NCI-H2171 treated with DMSO at 0.1 percent for 48 hours (cell line): ENCODE measurements around the gene MSRB1.
"Not testable (repeated sequence)": the region's sequence is repeated elsewhere in the genome, so short reads cannot be mapped to it uniquely, and the experiment has no call there.

Source experiments
- DNase-seq: peaks from one replicate; lab custom pipeline; 2025; lab: John Stamatoyannopoulos, UW

Gene MSRB1

GRCh38 chr16:1938910-1939309, 4.1 kb downstream of the MSRB1 start:
- DNase-seq = no peak

GRCh38 chr16:1938316-1938715, 4.7 kb downstream of the MSRB1 start:
- no peak for DNase-seq

GRCh38 chr16:1936945-1937479, 6.0 kb downstream of the MSRB1 start:
- no peak for DNase-seq

- no peak for DNase-seq
Measured at GRCh38 chr16:1933097-1933661, 9.8 kb downstream of the MSRB1 start.

- peak; percentile 39 for DNase-seq
Measured at GRCh38 chr16:1932050-1933028, 10.7 kb downstream of the MSRB1 start.

GRCh38 chr16:1930338-1930720, 12.7 kb downstream of the MSRB1 start:
- DNase-seq = no peak

GRCh38 chr16:1929578-1930337, 13.2 kb downstream of the MSRB1 start:
- peak; percentile 67 for DNase-seq

- peak; percentile 70 for DNase-seq
Measured at GRCh38 chr16:1929105-1929504, 13.9 kb downstream of the MSRB1 start.

- DNase-seq = no peak
Measured at GRCh38 chr16:1926271-1926670, 16.7 kb downstream of the MSRB1 start.

GRCh38 chr16:1924095-1924494, 18.9 kb downstream of the MSRB1 start:
- no peak for DNase-seq

GRCh38 chr16:1923299-1924034, 19.5 kb downstream of the MSRB1 start:
- peak; percentile 93 for DNase-seq

GRCh38 chr16:1922357-1922756, 20.6 kb downstream of the MSRB1 start:
- no peak for DNase-seq

GRCh38 chr16:1920727-1921171, 22.2 kb downstream of the MSRB1 start:
- DNase-seq = no peak

GRCh38 chr16:1920122-1920521, 22.9 kb downstream of the MSRB1 start:
- DNase-seq = not testable (repeated sequence)

- DNase-seq = no peak
Measured at GRCh38 chr16:1919327-1919998, 23.5 kb downstream of the MSRB1 start.

- no peak for DNase-seq
Measured at GRCh38 chr16:1918351-1919326, 24.4 kb downstream of the MSRB1 start, which contains the start of gene HS3ST6. Gene HS3ST6, minus strand, starts transcription at chr16:1918415. Its CDS starts 92 bp downstream, at chr16:1918323.

GRCh38 chr16:1917665-1918350, 25.2 kb downstream of the MSRB1 start:
- no peak for DNase-seq

- DNase-seq = no peak
Measured at GRCh38 chr16:1917056-1917664, 25.8 kb downstream of the MSRB1 start.

- DNase-seq = no peak
Measured at GRCh38 chr16:1916640-1916990, 26.4 kb downstream of the MSRB1 start.
